Measurements from ENCODE around the gene GCC2. TPM values are rescaled to one million over a fixed set of nuclear protein-coding genes. Genes with fewer than 3 reads are reported as not detected.

GCC2 gene
- total RNA-seq, 1 donor from 2014 or later = 19.8 TPM

DNA sequence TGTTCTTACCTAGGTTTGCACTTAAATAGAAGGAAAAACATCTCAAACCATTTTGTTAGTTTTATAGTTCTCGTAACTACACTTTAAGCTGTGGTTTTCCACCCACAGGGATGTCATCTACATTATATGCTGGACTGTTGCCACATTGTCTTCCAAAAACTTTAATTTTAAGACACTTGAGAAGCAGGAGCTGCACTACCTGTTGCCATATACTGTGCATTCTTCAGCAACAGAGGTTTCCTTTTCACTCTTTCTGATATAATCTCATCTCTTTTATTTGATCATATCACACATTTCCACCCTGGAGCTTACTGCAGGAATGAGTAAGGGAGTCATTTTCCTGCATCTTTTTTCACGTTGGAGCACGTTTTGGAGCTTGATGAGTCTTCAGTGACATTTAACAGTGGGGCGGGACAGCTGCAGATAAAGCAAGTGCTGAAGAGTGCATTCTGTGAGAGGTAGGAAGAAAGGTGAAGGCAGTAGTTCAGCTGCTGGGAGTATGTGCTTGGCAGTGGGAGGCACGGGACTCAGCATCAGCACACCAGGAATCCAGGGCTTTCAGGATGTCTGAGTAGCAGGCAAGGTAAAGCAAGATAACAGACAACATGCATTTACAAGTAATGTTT is 89.1 kb downstream of the GCC2 start:
- Histone ChIP-seq H3K4me3 (ENCODE audit: low read length in 3 of 3) (no peak overlapping the region), H3K36me3 (ENCODE audit: control insufficient read depth in 3 of 3, insufficient read depth in 3 of 3, low read length in 3 of 3) (no peaks in the 10 kb centered on the region), H3K9ac (ENCODE audit: low read depth in 1 of 3, low read length in 3 of 3) (no peak overlapping the region), H3K9me3 (ENCODE audit: control insufficient read depth in 3 of 3, low read length in 3 of 3) (no peaks in the 10 kb centered on the region), H3K4me1 (ENCODE audit: control insufficient read depth in 3 of 3, insufficient read depth in 3 of 3, low read length in 3 of 3) (peaks cover 18 to 35% (median 34%) of the 10 kb centered on the region in 3 donors), H3K27ac (ENCODE audit: low read depth, low read length) (no peak overlapping the region), H3K27me3 (ENCODE audit: control insufficient read depth in 3 of 3, insufficient read depth in 3 of 3, low read length in 3 of 3) (no peaks in the 10 kb centered on the region)

DNA sequence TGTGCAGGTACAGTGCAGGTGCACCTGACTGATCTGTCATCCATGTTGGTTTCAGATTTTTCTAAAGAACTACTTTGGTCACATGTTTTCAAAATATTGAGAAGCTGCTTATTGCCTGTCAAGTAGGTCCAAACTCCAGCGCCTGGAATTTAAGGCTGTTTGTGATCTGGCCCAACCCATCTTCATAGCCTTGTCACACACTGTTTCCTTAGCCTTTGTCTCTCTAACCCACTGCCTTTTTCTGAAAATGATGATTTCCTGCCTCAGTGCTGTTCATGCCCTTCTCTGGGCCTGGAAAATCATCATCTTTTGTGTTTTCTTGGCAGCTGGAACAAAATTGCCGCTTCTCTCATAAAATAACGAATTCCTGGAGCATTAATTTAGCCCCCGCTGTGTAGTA is 92.4 kb downstream of the GCC2 start:
- Histone ChIP-seq H3K27ac (ENCODE audit: low read depth, low read length) (peak overlapping the region; percentile 19), H3K27me3 (ENCODE audit: control insufficient read depth in 3 of 3, insufficient read depth in 3 of 3, low read length in 3 of 3) (no peaks in the 10 kb centered on the region), H3K4me3 (ENCODE audit: low read length in 3 of 3) (no peak overlapping the region), H3K9me3 (ENCODE audit: control insufficient read depth in 3 of 3, low read length in 3 of 3) (no peaks in the 10 kb centered on the region), H3K36me3 (ENCODE audit: control insufficient read depth in 3 of 3, insufficient read depth in 3 of 3, low read length in 3 of 3) (no peaks in the 10 kb centered on the region), H3K9ac (ENCODE audit: low read depth in 1 of 3, low read length in 3 of 3) (no peak overlapping the region), H3K4me1 (ENCODE audit: control insufficient read depth in 3 of 3, insufficient read depth in 3 of 3, low read length in 3 of 3) (peaks cover 10 to 31% (median 19%) of the 10 kb centered on the region in 3 donors)

GRCh38 chr2:108542071-108542470 is 93.1 kb downstream of the GCC2 start:
- H3K27ac ChIP-seq (ENCODE audit: low read depth, low read length) = peak overlapping the region; percentile 19
- peaks cover 8 to 25% (median 14%) of the 10 kb centered on the region in 3 donors for H3K4me1 ChIP-seq (ENCODE audit: control insufficient read depth in 3 of 3, insufficient read depth in 3 of 3, low read length in 3 of 3)
- H3K9ac ChIP-seq (ENCODE audit: low read depth in 1 of 3, low read length in 3 of 3) = no peak overlapping the region
- no peaks in the 10 kb centered on the region for H3K36me3 ChIP-seq (ENCODE audit: control insufficient read depth in 3 of 3, insufficient read depth in 3 of 3, low read length in 3 of 3)
- H3K4me3 ChIP-seq (ENCODE audit: low read length in 3 of 3) = no peak overlapping the region
- no peaks in the 10 kb centered on the region for H3K9me3 ChIP-seq (ENCODE audit: control insufficient read depth in 3 of 3, low read length in 3 of 3)
- no peaks in the 10 kb centered on the region for H3K27me3 ChIP-seq (ENCODE audit: control insufficient read depth in 3 of 3, insufficient read depth in 3 of 3, low read length in 3 of 3)

DNA sequence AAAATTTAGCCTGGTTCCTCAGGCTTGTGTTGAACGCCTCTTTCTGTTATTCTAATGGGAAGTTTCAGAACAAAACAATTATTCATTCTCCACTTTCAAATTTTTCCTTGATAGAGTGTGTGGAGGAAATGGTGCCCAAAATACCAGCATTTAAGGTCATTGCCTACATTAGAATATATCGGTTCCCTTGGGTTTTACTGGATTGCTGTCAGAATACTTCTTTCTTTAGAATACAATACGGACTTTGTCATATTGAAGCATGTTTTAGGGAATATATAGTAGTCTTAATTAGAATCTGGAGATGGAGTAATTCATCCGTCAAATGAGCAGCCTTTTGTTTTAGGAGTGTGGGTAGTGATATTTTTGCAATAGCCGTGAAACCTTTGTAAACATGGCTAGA is 98.6 kb downstream of the GCC2 start:
- no peaks in the 10 kb centered on the region for H3K9me3 ChIP-seq (ENCODE audit: control insufficient read depth in 3 of 3, low read length in 3 of 3)
- H3K4me1 ChIP-seq (ENCODE audit: control insufficient read depth in 3 of 3, insufficient read depth in 3 of 3, low read length in 3 of 3) = peaks cover 2 to 6% (median 3%) of the 10 kb centered on the region in 3 donors
- no peak overlapping the region for H3K4me3 ChIP-seq (ENCODE audit: low read length in 3 of 3)
- H3K36me3 ChIP-seq (ENCODE audit: control insufficient read depth in 3 of 3, insufficient read depth in 3 of 3, low read length in 3 of 3) = no peaks in the 10 kb centered on the region
- no peak overlapping the region for H3K9ac ChIP-seq (ENCODE audit: low read depth in 1 of 3, low read length in 3 of 3)
- no peaks in the 10 kb centered on the region for H3K27me3 ChIP-seq (ENCODE audit: control insufficient read depth in 3 of 3, insufficient read depth in 3 of 3, low read length in 3 of 3)
- no peak overlapping the region for H3K27ac ChIP-seq (ENCODE audit: low read depth, low read length)

GRCh38 chr2:108548208-108549003 is 99.4 kb downstream of the GCC2 start:
- no peaks in the 10 kb centered on the region for H3K36me3 ChIP-seq (ENCODE audit: control insufficient read depth in 3 of 3, insufficient read depth in 3 of 3, low read length in 3 of 3)
- no peak overlapping the region for H3K4me3 ChIP-seq (ENCODE audit: low read length in 3 of 3)
- H3K9me3 ChIP-seq (ENCODE audit: control insufficient read depth in 3 of 3, low read length in 3 of 3) = no peaks in the 10 kb centered on the region
- H3K4me1 ChIP-seq (ENCODE audit: control insufficient read depth in 3 of 3, insufficient read depth in 3 of 3, low read length in 3 of 3) = peaks cover 10 to 14% (median 11%) of the 10 kb centered on the region in 3 donors
- no peaks in the 10 kb centered on the region for H3K27me3 ChIP-seq (ENCODE audit: control insufficient read depth in 3 of 3, insufficient read depth in 3 of 3, low read length in 3 of 3)
- H3K9ac ChIP-seq (ENCODE audit: low read depth in 1 of 3, low read length in 3 of 3) = no peak overlapping the region
- no peak overlapping the region for H3K27ac ChIP-seq (ENCODE audit: low read depth, low read length)

GRCh38 chr2:108552566-108552965 is 103.6 kb downstream of the GCC2 start:
- no peaks in the 10 kb centered on the region for H3K27me3 ChIP-seq (ENCODE audit: control insufficient read depth in 3 of 3, insufficient read depth in 3 of 3, low read length in 3 of 3)
- H3K9ac ChIP-seq (ENCODE audit: low read depth in 1 of 3, low read length in 3 of 3) = peak overlapping the region in 1 of 3 donors; percentile 1
- peaks cover 34 to 39% (median 34%) of the 10 kb centered on the region in 3 donors for H3K4me1 ChIP-seq (ENCODE audit: control insufficient read depth in 3 of 3, insufficient read depth in 3 of 3, low read length in 3 of 3)
- no peaks in the 10 kb centered on the region for H3K9me3 ChIP-seq (ENCODE audit: control insufficient read depth in 3 of 3, low read length in 3 of 3)
- H3K27ac ChIP-seq (ENCODE audit: low read depth, low read length) = peak overlapping the region; percentile 89
- no peaks in the 10 kb centered on the region for H3K36me3 ChIP-seq (ENCODE audit: control insufficient read depth in 3 of 3, insufficient read depth in 3 of 3, low read length in 3 of 3)
- H3K4me3 ChIP-seq (ENCODE audit: low read length in 3 of 3) = peak overlapping the region in 1 of 3 donors; percentile 6

DNA sequence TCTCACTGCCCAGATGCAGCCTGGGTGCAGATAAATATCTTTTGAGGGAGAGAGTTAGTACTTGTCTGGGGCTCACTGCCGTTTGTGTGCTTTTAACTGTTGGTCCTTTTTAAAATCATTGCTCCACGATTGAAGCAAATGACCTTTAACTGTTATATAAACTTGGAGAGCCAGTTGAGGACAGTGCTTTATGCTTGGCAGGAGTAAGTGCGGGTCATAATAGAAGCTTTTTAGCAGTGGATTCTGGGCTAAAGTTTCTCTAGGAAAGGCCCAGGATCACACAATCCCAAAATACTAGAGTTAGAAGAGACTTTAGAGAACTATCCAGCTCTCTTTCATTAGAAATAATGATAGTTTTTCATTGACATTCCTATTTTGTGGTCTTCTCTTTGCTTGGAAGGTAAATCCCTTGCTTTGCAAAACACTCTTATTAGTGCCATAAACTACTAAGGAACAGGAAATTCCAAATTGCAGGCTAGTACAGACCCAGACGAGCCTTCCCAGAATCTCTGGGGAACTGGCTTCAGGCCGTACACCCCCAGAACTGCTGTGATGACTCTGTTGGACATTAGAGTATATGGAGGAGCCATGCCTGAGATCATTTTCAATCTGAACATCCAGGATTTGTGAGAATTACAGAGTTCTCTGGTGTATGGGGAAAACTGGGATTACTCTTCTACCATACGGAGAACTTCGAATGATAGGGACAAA is 104.4 kb downstream of the GCC2 start:
- Histone ChIP-seq H3K27ac (ENCODE audit: low read depth, low read length) (peak overlapping the region; percentile 89), H3K36me3 (ENCODE audit: control insufficient read depth in 3 of 3, insufficient read depth in 3 of 3, low read length in 3 of 3) (no peaks in the 10 kb centered on the region), H3K9me3 (ENCODE audit: control insufficient read depth in 3 of 3, low read length in 3 of 3) (no peaks in the 10 kb centered on the region), H3K4me1 (ENCODE audit: control insufficient read depth in 3 of 3, insufficient read depth in 3 of 3, low read length in 3 of 3) (peaks cover 34 to 39% (median 34%) of the 10 kb centered on the region in 3 donors), H3K9ac (ENCODE audit: low read depth in 1 of 3, low read length in 3 of 3) (peak overlapping the region in 1 of 3 donors; percentile 66), H3K4me3 (ENCODE audit: low read length in 3 of 3) (peak overlapping the region in 1 of 3 donors; percentile 56), H3K27me3 (ENCODE audit: control insufficient read depth in 3 of 3, insufficient read depth in 3 of 3, low read length in 3 of 3) (no peaks in the 10 kb centered on the region)

DNA sequence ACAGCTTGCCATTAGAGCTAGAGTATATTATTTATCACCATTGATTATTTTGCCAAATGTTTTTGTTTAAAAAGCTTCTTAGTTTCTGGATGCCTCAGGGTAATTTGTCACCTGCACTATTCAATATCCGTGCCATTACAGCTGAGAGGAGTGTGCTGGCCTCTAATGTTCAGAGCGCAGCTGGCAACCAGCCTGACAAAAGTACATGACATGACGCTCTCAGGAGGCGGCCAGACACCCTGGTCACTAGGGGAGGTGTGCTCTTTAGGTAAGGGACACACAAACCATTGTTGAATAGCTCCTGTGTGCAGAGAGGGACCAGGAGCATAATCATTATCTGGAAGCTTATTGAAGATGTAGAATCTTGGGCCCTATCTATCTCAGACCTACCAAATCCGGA is 105.5 kb downstream of the GCC2 start:
- H3K9ac ChIP-seq (ENCODE audit: low read depth in 1 of 3, low read length in 3 of 3) = no peak overlapping the region
- no peaks in the 10 kb centered on the region for H3K36me3 ChIP-seq (ENCODE audit: control insufficient read depth in 3 of 3, insufficient read depth in 3 of 3, low read length in 3 of 3)
- H3K4me1 ChIP-seq (ENCODE audit: control insufficient read depth in 3 of 3, insufficient read depth in 3 of 3, low read length in 3 of 3) = peaks cover 34 to 45% (median 36%) of the 10 kb centered on the region in 3 donors
- no peaks in the 10 kb centered on the region for H3K27me3 ChIP-seq (ENCODE audit: control insufficient read depth in 3 of 3, insufficient read depth in 3 of 3, low read length in 3 of 3)
- H3K9me3 ChIP-seq (ENCODE audit: control insufficient read depth in 3 of 3, low read length in 3 of 3) = no peaks in the 10 kb centered on the region
- no peak overlapping the region for H3K4me3 ChIP-seq (ENCODE audit: low read length in 3 of 3)
- H3K27ac ChIP-seq (ENCODE audit: low read depth, low read length) = peak overlapping the region; percentile 89

- Histone ChIP-seq H3K36me3 (ENCODE audit: control insufficient read depth in 3 of 3, insufficient read depth in 3 of 3, low read length in 3 of 3) (no peaks in the 10 kb centered on the region), H3K9ac (ENCODE audit: low read depth in 1 of 3, low read length in 3 of 3) (peak overlapping the region in 1 of 3 donors; percentile 20), H3K27ac (ENCODE audit: low read depth, low read length) (peak overlapping the region; percentile 89), H3K9me3 (ENCODE audit: control insufficient read depth in 3 of 3, low read length in 3 of 3) (no peaks in the 10 kb centered on the region), H3K27me3 (ENCODE audit: control insufficient read depth in 3 of 3, insufficient read depth in 3 of 3, low read length in 3 of 3) (no peaks in the 10 kb centered on the region), H3K4me3 (ENCODE audit: low read length in 3 of 3) (no peak overlapping the region), H3K4me1 (ENCODE audit: control insufficient read depth in 3 of 3, insufficient read depth in 3 of 3, low read length in 3 of 3) (peaks cover 38 to 53% (median 44%) of the 10 kb centered on the region in 3 donors)
Observed at GRCh38 chr2:108555572-108555971, 106.6 kb downstream of the GCC2 start.
